Measurements from ENCODE around the gene LRMDA.

DNA sequence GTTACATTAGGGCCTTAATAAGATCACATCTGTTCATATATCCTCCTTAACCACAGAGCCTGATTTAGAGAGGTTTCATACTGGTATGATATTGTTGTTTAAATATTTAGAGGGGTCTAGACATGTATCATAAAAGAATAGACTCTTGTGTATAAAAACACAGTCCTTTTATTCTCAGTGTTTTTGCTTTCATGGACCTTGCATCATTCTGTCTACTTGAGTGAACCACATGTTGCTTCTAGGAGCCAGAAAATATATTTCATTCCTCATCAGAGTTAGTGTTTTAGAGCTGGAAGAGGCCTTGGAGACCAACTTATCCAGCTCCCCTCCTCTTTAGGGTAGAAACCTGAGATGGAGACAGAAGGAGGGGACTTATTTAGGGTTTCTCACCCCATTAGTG is 312.8 kb downstream of the LRMDA start:
- TF ChIP-seq, protein P1, sequence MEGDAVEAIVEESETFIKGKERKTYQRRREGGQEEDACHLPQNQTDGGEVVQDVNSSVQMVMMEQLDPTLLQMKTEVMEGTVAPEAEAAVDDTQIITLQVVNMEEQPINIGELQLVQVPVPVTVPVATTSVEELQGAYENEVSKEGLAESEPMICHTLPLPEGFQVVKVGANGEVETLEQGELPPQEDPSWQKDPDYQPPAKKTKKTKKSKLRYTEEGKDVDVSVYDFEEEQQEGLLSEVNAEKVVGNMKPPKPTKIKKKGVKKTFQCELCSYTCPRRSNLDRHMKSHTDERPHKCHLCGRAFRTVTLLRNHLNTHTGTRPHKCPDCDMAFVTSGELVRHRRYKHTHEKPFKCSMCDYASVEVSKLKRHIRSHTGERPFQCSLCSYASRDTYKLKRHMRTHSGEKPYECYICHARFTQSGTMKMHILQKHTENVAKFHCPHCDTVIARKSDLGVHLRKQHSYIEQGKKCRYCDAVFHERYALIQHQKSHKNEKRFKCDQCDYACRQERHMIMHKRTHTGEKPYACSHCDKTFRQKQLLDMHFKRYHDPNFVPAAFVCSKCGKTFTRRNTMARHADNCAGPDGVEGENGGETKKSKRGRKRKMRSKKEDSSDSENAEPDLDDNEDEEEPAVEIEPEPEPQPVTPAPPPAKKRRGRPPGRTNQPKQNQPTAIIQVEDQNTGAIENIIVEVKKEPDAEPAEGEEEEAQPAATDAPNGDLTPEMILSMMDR (IDR thresholded peaks at IDR 0.05; ENCODE audit: insufficient read depth, low read length, poor library complexity, severe bottlenecking), result no peak
- no peak for TF ChIP-seq EZH2phosphoT487 (conservative IDR thresholded peaks at IDR 0.05; ENCODE audit: low read length)

Measured in SU-DHL-6 (cell line).